B cell (primary cell): Measurements from ENCODE around the gene WASF1. TPM values are rescaled to one million over a fixed set of nuclear protein-coding genes. Genes with fewer than 3 reads are reported as not detected.

ENCODE experiments used
- ATAC-seq: fragments of 200-7000 bp; cut with Tn5 transposase; one replicate; pipeline ENCODE4 v1.10.0; 2021; ENCODE audit warnings: low read depth, mild to moderate bottlenecking, moderate number of reproducible peaks, moderate library complexity
- CTCF ChIA-PET: fragments of 350-600 bp; sonication (Branson Sonifier 250); formaldehyde crosslinking; loops from one replicate; lab custom pipeline; 2021; ENCODE audit warnings: antibody characterized with exemption, inconsistent platforms; lab: Charles Lee
- POLR2A ChIA-PET: fragments of 350-600 bp; sonication (Branson Sonifier 250); formaldehyde crosslinking; loops from one replicate; lab custom pipeline; 2021; ENCODE audit warnings: antibody characterized with exemption; lab: Charles Lee
- DNase-seq: peaks from one replicate; pipeline ENCODE4 v3.0.0; 2013
- H2AFZ ChIP-seq: 2 replicates; pipeline ENCODE4 v1.6.1; 2012; ENCODE audit warnings: mild to moderate bottlenecking, low read depth, low read length; ENCODE audit not compliant: insufficient read depth, poor library complexity, severe bottlenecking
- H3K27ac ChIP-seq, 2 donors: 1 replicate in 1 of 2; 2 replicates in 1 of 2; pipeline ENCODE4 v1.5.1; 2012 to 2013; ENCODE audit warnings: low read length in 2 of 2, mild to moderate bottlenecking in 2 of 2, moderate library complexity in 1 of 2
- H3K27me3 ChIP-seq, 4 experiments: fragments of 200-600 bp in 1 of 4; sonication (generic) in 1 of 4; replicated peaks in 1 of 4; 1 replicate in 2 of 4; 2 replicates in 2 of 4; pipeline versions ENCODE4 v1.6.1 to v1.7.0; 2013 to 2016; ENCODE audit warnings: low read length in 3 of 4, mild to moderate bottlenecking in 2 of 4, mixed read lengths in 1 of 4, moderate library complexity in 1 of 4; ENCODE audit not compliant: insufficient read depth in 4 of 4, control insufficient read depth in 3 of 4; ENCODE audit errors: control extremely low read depth in 1 of 4
- H3K36me3 ChIP-seq, 2 experiments: replicated peaks in 1 of 2; 1 replicate in 1 of 2; 2 replicates in 1 of 2; pipeline versions ENCODE4 v1.6.1 to v1.7.1; 2013; ENCODE audit warnings: low read length in 1 of 2; ENCODE audit not compliant: insufficient read depth in 2 of 2, control insufficient read depth in 1 of 2; ENCODE audit errors: control extremely low read depth in 1 of 2, extremely low read depth in 1 of 2
- H3K4me1 ChIP-seq, 2 donors: fragments of 200-600 bp in 1 of 2; sonication (generic) in 1 of 2; 1 replicate in 1 of 2; 2 replicates in 1 of 2; pipeline versions ENCODE4 v1.5.1 to v1.6.1; 2013 to 2017; ENCODE audit warnings: low read length in 2 of 2; ENCODE audit not compliant: control insufficient read depth in 2 of 2, insufficient read depth in 2 of 2
- H3K4me2 ChIP-seq: replicated peaks from 2 replicates; pipeline ENCODE3; 2012; ENCODE audit warnings: mild to moderate bottlenecking, low read depth, low read length; ENCODE audit not compliant: poor library complexity, severe bottlenecking
- H3K4me3 ChIP-seq, 5 experiments: fragments of 200-600 bp in 1 of 5; sonication (generic) in 1 of 5; 1 replicate in 3 of 5; 2 replicates in 2 of 5; pipeline versions ENCODE4 v1.5.1 to v1.7.0; 2011 to 2016; ENCODE audit warnings: low read length in 4 of 5, mild to moderate bottlenecking in 4 of 5, low read depth in 2 of 5, control low read depth in 1 of 5, moderate library complexity in 1 of 5; ENCODE audit not compliant: insufficient read depth in 1 of 5; ENCODE audit errors: control extremely low read depth in 1 of 5, extremely low read depth in 1 of 5
- H3K79me2 ChIP-seq: fragments of 200-600 bp; sonication (generic); one replicate; pipeline ENCODE4 v1.6.0; 2016; ENCODE audit warnings: low read length; ENCODE audit not compliant: control insufficient read depth, insufficient read depth
- H3K9ac ChIP-seq: fragments of 200-600 bp; sonication (generic); 2 replicates; pipeline ENCODE4 v1.6.1; 2017; ENCODE audit warnings: mild to moderate bottlenecking, low read length, moderate library complexity
- H3K9me3 ChIP-seq, 3 donors: one replicate each; pipeline versions ENCODE4 v1.6.1 to v1.7.1; 2013; ENCODE audit warnings: low read length in 2 of 3; ENCODE audit not compliant: control insufficient read depth in 2 of 3, insufficient read depth in 1 of 3; ENCODE audit errors: control extremely low read depth in 1 of 3
- H4K20me1 ChIP-seq: 2 replicates; pipeline ENCODE4 v1.6.0; 2012; ENCODE audit warnings: mild to moderate bottlenecking, low read length; ENCODE audit not compliant: insufficient read depth, control insufficient read depth, poor library complexity, severe bottlenecking
- H3K27ac Mint-ChIP-seq: one replicate; pipeline ENCODE4 v1.8.0; 2021; ENCODE audit warnings: mixed read lengths
- H3K27me3 Mint-ChIP-seq: one replicate; pipeline ENCODE4 v1.8.0; 2021; ENCODE audit warnings: mixed read lengths
- H3K4me1 Mint-ChIP-seq: one replicate; pipeline ENCODE4 v1.8.0; 2021; ENCODE audit warnings: mixed read lengths
- H3K4me3 Mint-ChIP-seq: one replicate; pipeline ENCODE4 v1.8.0; 2021; ENCODE audit warnings: mixed read lengths
- H3K9me3 Mint-ChIP-seq: one replicate; pipeline ENCODE4 v1.8.0; 2022; ENCODE audit warnings: mixed read lengths; ENCODE audit not compliant: insufficient read depth
- EZH2 ChIP-seq: IDR thresholded peaks from 2 replicates; pipeline ENCODE4 v1.6.1; 2012; ENCODE audit warnings: borderline replicate concordance, low read depth, mild to moderate bottlenecking, moderate library complexity, low read length; ENCODE audit not compliant: insufficient read depth, poor library complexity, severe bottlenecking
- WGBS: methylation state at CpG from one replicate; pipeline ENCODE4 v1.1.5; 2013; ENCODE audit warnings: missing lambda C conversion rate; ENCODE audit not compliant: insufficient coverage; 5-methylcytosine and 5-hydroxymethylcytosine counted together
- intact Hi-C: fragments of 100-400 bp; cut with micrococcal nuclease; formaldehyde crosslinking; loops from one replicate; pipeline ENCODE4 v1.10.0; 2022
- polyA plus RNA-seq: library from polyadenylated mRNA; depleted of rRNA; stranded (reverse); fragments of >200 nt; gene quantifications from 2 replicates; pipeline ENCODE4 v1.2.3, GENCODE V29; 2012
- total RNA-seq, 2 donors: library from RNA; stranded (reverse); fragments of 120-200 nt in 1 of 2; gene quantifications; 1 replicate in 1 of 2; 2 replicates in 1 of 2; pipeline versions ENCODE4 v1.2.3 to v1.2.4, GENCODE V29; 2013 to 2022
- TF ChIP-seq, protein P1 (sequence below): fragments of 200-600 bp; IDR thresholded peaks from one replicate; pipeline ENCODE4 v1.8.0; 2022; ENCODE audit warnings: antibody characterized with exemption, mild to moderate bottlenecking

The WASF1 gene
- total and polyA plus RNA-seq, 2 donors (not counting 1 experiment from before 2014, with no cell fraction given) = 8.6 to 10.8 TPM

DNA sequence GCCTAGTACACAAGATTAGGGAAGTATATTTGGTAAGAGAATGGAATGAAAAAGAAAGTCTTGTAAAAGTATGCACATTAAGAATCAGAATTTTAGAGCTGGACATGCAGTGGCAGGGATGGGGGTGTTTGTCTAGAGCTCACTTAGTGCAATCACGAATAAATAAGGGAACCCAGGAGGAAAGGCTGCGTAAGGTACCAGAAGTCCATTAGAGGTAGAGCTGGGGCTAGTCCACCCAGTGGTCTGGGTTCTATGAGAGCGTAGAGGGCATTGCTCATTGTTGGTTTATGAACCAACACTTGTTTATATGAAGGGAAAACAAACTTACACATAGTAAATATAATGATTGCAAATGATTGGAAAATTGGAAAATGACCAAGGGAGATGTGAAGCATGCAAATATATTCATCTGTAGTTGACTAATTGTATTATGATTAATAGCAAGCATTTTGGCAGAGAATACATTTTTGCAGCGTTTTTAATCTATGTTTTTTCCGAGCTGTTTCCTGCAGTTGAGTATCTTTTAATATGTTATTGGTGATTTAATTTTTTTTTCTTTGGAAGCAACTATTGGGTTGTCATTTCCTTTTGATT lies 3.9 kb upstream of the WASF1 start:
- ChIA-PET POLR2A (no interaction called here), CTCF (interaction anchor here (1.1 to 9.2 kb wide), 2 partner anchors 20 to 23 kb away, joined by 3 to 76 read pairs; no protein-coding TSS in a partner anchor)
- Histone ChIP-seq H4K20me1 (peaks cover 58% of the 10 kb centered on the region), H3K9me3 (no peaks in the 10 kb centered on the region), H3K4me2 (peak overlapping the region; percentile 93), H2AFZ (no peak overlapping the region), H3K9ac (no peak overlapping the region), H3K4me3 (no peak overlapping the region), H3K79me2 (peaks cover 83% of the 10 kb centered on the region), H3K27ac (peak overlapping the region in 1 of 2 donors; percentile 88), H3K27me3 (no peaks in the 10 kb centered on the region), H3K36me3 (peaks cover 4 to 17% of the 10 kb centered on the region in 2 experiments), H3K4me1 (peaks cover 36 to 51% of the 10 kb centered on the region in 2 donors)
- no peaks in the 10 kb centered on the region for H3K9me3 Mint-ChIP-seq
- 100% methylated on average over 2 of the region's 5 CpGs for WGBS
- no peak for TF ChIP-seq EZH2
- TF ChIP-seq, protein P1, sequence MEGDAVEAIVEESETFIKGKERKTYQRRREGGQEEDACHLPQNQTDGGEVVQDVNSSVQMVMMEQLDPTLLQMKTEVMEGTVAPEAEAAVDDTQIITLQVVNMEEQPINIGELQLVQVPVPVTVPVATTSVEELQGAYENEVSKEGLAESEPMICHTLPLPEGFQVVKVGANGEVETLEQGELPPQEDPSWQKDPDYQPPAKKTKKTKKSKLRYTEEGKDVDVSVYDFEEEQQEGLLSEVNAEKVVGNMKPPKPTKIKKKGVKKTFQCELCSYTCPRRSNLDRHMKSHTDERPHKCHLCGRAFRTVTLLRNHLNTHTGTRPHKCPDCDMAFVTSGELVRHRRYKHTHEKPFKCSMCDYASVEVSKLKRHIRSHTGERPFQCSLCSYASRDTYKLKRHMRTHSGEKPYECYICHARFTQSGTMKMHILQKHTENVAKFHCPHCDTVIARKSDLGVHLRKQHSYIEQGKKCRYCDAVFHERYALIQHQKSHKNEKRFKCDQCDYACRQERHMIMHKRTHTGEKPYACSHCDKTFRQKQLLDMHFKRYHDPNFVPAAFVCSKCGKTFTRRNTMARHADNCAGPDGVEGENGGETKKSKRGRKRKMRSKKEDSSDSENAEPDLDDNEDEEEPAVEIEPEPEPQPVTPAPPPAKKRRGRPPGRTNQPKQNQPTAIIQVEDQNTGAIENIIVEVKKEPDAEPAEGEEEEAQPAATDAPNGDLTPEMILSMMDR = no peak
- no peaks in the 10 kb centered on the region for H3K27me3 Mint-ChIP-seq
- intact Hi-C loops = loop anchor here (5.0 to 10.0 kb wide), 2 partner anchors 701 to 1301 kb away; partner anchors contain the start of genes REV3L and ZBTB24
- peaks cover 36% of the 10 kb centered on the region for H3K4me1 Mint-ChIP-seq
- no peak overlapping the region for H3K27ac Mint-ChIP-seq
- no peak for DNase-seq
- no peak overlapping the region for H3K4me3 Mint-ChIP-seq
- ATAC-seq = no peak
